Right ventricle myocardium superior (tissue), 1 donor: ENCODE results near the gene DCTN4. TPM values are rescaled to one million over a fixed set of nuclear protein-coding genes. Genes with fewer than 3 reads are reported as not detected.
"Not testable (repeated sequence)": the region's sequence is repeated elsewhere in the genome, so short reads cannot be mapped to it uniquely, and the experiment has no call there.

Experiments
- ATAC-seq: fragments of 200-7000 bp; cut with Tn5 transposase; one replicate; pipeline ENCODE4 v1.9.1; 2020; ENCODE audit warnings: mild to moderate bottlenecking; ENCODE audit not compliant: poor library complexity
- DNase-seq: peaks from one replicate; pipeline ENCODE4 v3.0.0-alpha.2; 2020
- intact Hi-C: fragments of 100-400 bp; cut with DNase I; formaldehyde crosslinking; loops from one replicate; pipeline ENCODE4 v1.11.2; 2022
- total RNA-seq: library from RNA; stranded (reverse); fragmentation: NEBNext Ultra II Directional; extraction: Animal tissue kit (Norgen Biotek cat#: 25700); gene quantifications from one replicate; pipeline ENCODE4 v1.2.1, GENCODE V29; 2021
- donor health status: DM: no; HTN: yes; CAD: no; lungs with severe emphysema.

DCTN4 gene
- total RNA-seq, 1 donor from 2014 or later = 45.2 TPM

- DNase-seq = no peak
- intact Hi-C loops = no loop called here
- no peak for ATAC-seq
Measured at GRCh38 chr5:150751096-150751891, 7.5 kb downstream of the DCTN4 start.

GRCh38 chr5:150750469-150750868 is 8.3 kb downstream of the DCTN4 start:
- DNase-seq (no peak), ATAC-seq (no peak)
- intact Hi-C loops = no loop called here

DNA sequence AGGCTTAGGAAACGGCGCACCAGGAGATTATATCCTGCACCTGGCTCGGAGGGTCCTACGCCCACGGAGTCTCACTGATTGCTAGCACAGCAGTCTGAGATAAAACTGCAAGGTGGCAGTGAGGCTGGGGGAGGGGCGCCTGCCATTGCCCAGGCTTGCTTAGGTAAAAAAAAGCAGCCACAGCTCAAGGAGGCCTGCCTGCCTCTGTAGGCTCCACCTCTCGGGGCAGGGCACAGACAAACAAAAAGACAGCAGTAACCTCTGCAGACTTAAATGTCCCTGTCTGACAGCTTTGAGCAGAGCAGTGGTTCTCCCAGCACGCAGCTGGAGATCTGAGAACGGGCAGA is 15.7 kb downstream of the DCTN4 start:
- ATAC-seq, intact Hi-C loops, DNase-seq: not testable (repeated sequence)

DNA sequence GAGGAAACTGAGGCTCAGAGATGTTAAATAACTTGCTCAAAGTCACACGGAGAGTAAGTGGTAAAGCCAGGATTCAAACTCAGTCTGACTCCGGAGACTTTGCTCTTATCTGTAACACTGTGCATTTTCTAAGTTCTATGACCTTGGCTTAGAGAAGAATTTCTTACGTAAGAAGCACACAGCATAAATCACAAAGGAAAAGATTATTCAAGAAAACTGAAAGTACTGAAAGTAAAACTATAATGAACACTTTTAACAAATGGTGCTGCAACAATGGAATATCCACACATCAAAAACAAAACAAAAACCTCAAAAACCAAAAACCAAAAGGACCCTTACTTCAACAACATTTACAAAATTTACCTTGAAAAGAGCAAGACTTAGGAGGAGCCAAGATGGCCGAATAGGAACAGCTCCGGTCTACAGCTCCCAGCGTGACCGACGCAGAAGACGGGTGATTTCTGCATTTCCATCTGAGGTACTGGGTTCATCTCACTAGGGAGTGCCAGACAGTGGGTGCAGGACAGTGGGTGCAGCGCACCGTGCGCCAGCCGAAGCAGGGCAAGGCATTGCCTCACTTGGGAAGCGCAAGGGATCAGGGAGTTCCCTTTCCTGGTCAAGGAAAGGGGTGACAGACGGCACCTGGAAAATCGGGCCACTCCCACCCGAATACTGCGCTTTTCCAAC is 16.2 kb downstream of the DCTN4 start:
- DNase-seq, intact Hi-C loops: not testable (repeated sequence)
- ATAC-seq = peak; percentile 56

GRCh38 chr5:150740992-150741391 is 17.8 kb downstream of the DCTN4 start:
- intact Hi-C loops = no loop called here
- no peak for ATAC-seq

GRCh38 chr5:150738862-150739261 is 20.0 kb downstream of the DCTN4 start:
- DNase-seq (no peak), ATAC-seq (no peak)
- intact Hi-C loops = no loop called here

More at GRCh38 chr5:150740992-150741391, 17.8 kb downstream of the DCTN4 start:
- no peak for DNase-seq

DNA sequence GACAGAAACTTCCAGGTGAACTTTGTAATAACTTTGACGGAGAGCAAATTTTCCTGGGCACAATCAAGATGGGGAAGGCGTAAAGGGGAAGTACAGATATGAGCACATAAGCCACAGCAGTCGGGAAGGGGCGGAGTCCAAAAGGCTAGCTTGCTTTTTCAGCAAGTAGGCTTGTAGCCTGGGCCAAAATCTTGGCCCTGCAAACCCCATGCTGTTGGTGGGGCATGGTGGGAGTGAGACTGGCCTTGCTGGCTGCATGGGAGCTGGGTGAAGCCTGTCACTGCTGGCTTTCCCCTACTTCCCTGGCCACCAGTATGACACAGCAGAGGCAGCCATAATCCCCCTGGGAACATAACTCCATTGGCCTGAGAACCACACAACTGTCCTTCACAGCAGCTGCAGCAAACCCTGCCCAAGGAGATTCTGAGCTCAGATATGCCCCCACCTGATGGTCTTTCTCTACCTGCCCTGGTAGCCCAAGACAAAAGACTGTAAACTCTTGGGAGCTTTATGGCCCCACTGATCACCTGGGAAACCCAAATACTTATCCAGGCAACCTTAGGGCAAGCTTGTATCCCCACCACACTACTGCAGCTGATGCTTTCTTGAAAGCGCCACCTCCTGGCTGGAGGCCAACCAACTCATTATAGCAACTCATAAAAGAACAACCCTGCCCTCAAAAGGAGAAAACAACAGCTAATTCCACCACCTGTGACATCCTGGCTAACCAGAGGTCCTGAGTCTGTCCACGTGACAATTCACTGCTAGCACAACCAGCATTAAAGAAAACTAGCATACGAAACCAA is 24.0 kb downstream of the DCTN4 start:
- intact Hi-C loops = no loop called here
- peak; percentile 65 for ATAC-seq
- DNase-seq = peak; percentile 75

- intact Hi-C loops = no loop called here
- ATAC-seq = peak; percentile 63
- DNase-seq = no peak
Measured at GRCh38 chr5:150731669-150732242, 27.1 kb downstream of the DCTN4 start.

DNA sequence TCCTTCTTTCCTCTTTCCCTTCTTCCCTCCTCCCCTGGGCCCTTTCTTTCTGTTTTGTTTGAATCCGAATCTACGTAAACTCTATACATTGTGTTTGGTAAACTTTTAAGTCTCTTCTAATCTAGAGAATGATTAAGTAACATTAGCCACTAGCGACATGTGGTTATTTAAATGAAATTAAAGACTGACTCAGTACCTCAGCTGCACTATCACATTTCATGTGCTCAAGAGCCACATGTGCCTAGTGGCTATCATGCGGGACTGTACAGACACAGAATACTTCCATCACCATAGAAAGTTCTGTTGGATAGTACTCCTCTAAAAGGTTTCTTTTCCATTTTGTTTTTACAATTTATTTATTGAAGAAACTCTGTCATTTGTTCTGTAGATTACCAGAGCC is 29.0 kb downstream of the DCTN4 start:
- intact Hi-C loops = no loop called here
- ATAC-seq = no peak

GRCh38 chr5:150723845-150724244 is 35.0 kb downstream of the DCTN4 start:
- intact Hi-C loops = no loop called here

More for the DNA sequence above, 29.0 kb downstream of the DCTN4 start:
- no peak for DNase-seq

DNA sequence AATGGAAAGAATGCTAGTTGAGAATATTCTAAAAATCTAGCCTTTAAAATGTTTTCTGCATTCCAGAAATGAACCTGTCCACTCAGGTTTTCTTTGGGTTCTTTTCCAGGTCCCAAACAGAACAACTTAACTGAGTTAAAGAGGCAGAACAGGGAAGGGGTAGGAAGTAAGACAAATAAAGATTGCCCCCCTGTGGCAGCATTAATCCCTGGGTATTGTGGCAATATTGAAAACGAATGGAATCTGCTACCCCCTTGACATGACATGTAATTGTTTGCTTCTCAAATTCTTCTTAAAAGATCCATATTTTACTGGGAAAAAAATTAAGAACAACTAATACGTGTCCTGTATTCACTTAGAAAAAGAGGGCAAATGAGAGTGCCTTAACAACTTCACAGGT is 48.7 kb downstream of the DCTN4 start:
- DNase-seq (no peak), ATAC-seq (no peak)
- intact Hi-C loops = loop anchor here (5.0 kb wide), 1 partner anchor 148 kb away; no protein-coding TSS in a partner anchor

More at GRCh38 chr5:150723845-150724244, 35.0 kb downstream of the DCTN4 start:
- ATAC-seq (no peak), DNase-seq (no peak)

DNA sequence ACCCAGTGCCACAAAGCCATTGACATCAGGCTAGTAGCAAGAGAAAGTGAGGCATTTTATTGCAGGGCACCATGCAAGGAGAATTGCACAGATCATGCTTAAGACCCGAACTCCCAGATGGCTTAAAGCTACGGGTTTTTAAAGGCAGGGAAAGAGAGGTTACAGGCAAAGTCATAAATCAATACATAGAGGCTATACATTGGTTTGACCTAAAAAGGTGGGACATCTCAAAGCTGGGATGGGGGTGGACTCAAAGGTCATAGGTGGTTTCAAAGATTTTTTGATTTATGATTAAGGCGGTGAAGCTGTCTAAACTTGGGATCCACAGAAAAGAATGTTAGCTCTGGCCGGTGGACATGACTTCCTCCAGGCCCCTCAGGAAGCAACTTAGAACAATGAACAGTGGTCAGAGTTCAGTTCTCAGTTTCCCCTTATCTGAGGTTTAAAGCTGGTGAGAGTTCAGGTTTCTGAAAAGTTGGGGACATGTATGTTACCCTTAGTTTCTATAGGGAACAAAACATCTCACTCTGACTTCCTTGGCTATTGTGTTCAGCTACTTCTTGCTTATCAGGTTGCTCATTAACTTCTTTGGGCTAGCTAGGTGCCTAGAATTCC is 51.9 kb downstream of the DCTN4 start:
- no peak for ATAC-seq
- intact Hi-C loops = no loop called here

GRCh38 chr5:150703762-150704161 is 55.1 kb downstream of the DCTN4 start:
- intact Hi-C loops = no loop called here
- ATAC-seq (no peak), DNase-seq (no peak)

More for the DNA sequence above, 51.9 kb downstream of the DCTN4 start:
- DNase-seq = no peak

GRCh38 chr5:150700594-150701377 is 58.0 kb downstream of the DCTN4 start, which contains the start of gene RBM22:
Gene RBM22 (minus strand): TSS chr5:150701062. CDS start chr5:150700985, 77 bp downstream.
- intact Hi-C loops = no loop called here
- DNase-seq = peak; percentile 97

DNA sequence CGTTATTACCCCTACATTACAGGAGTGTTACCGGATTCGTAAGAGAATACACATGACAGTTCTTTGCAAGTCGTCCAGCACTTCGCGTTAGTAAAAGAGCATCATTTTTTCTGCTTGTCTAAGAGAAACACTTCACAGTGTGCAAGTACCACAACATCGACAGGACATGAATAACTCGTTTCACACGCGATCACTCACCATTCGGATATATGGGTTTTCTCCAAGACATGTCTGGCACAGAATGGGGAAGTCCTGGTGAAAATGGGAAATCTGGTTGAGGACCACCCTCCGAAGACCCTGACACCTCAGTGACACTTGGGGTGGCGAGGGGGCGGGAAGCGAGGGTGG is 58.6 kb downstream of the DCTN4 start:
- no peak for ATAC-seq
- intact Hi-C loops = no loop called here
- no peak for DNase-seq

More at GRCh38 chr5:150700594-150701377, 58.0 kb downstream of the DCTN4 start, which contains the start of gene RBM22:
- peak; percentile 100 for ATAC-seq

DNA sequence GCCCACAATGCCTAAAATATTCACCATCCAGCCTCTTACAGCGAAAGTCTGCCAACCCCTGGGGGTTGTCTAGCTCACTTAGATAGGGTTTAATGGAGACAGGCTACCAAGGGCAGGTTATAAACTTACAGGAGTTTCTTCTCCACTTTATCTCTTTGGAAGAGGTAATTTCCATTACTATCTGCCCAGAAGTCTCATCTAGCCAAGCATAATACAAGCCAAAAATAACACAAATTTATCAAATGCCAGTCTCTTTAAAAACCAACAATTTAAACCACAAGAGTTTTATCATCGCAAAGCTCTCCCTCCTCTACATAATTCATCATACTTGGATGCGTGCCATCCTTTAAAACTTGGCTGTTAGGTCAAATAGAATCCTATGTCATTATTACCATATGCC is 64.2 kb downstream of the DCTN4 start:
- DNase-seq (no peak), ATAC-seq (no peak)
- intact Hi-C loops = no loop called here

DNA sequence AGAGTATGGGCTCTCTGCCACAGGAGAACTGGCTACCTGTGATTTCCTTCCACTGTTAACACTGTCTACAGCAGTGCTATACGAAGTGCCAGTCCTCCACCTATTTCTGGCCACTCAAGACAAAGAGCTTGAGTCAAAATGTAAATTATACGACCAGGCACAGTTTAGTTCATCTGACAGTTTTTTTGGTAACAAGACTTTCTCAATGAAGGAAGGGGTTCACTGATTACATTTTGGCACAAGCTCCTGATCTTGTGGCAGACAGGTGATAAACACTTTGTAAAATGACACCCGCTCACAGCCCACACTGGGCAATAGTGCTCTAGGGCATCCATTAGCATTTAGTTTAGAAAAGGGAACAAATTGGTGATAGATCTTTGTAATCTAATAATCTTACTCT is 66.5 kb downstream of the DCTN4 start:
- intact Hi-C loops = no loop called here
- DNase-seq = no peak
- ATAC-seq = no peak

DNA sequence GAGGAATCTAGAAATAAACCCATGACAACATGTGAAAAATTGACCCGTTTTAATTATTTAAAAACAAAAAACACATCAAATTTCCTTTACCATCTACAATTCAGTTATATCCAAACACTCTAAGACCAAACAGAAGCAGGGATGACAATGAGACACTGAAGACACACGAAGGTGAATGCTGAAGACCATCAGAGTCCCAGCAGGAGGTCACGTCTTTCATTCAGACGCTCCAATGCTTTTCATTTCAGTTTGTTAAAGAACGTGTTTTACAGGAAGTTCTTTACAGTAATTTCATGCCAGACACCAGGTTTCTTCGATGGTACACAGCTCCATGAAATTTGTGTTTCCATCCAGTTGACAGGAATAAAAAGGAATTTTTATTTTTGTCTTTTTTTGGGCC is 68.1 kb downstream of the DCTN4 start:
- DNase-seq (no peak), ATAC-seq (no peak)
- intact Hi-C loops = no loop called here
